Activated T-helper 9 cell treated with anti-CD3 and anti-CD28 coated beads, Interleukin-2, amount 50 U/mL, for 16 hours (primary cell): ENCODE results near the gene KCNA3.
"Not testable (repeated sequence)": the region's sequence is repeated elsewhere in the genome, so short reads cannot be mapped to it uniquely, and the experiment has no call there.

Source experiments
- DNase-seq: peaks from one replicate; pipeline ENCODE4 v3.0.0-alpha.2; 2020; ENCODE audit warnings: low read depth

KCNA3 gene

GRCh38 chr1:110677526-110677925, 2.8 kb upstream of the KCNA3 start:
- DNase-seq, result no peak

DNA sequence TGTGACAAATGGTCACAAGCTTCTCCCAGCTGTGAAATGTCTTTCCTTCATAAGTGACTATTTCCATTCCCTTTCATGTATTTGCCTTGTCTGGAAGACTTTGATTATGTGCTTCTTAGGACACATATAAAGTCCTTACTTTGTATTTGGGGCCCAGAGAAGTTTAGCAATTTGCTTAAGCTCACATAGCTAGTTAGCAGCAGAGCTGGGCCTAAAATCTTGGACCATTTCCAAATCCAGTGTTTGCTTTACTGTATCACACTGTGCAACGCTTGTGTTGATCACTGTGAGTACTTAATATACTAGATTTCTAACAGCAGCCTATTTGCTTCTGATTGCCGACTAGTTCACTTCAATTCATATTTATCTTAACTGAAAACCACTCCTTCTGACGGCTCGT, 2.2 kb upstream of the KCNA3 start:
- DNase-seq, result no peak

- DNase-seq, result no peak
These were observed 486 bp upstream of the KCNA3 start for GRCh38 chr1:110675060-110675791.

DNA sequence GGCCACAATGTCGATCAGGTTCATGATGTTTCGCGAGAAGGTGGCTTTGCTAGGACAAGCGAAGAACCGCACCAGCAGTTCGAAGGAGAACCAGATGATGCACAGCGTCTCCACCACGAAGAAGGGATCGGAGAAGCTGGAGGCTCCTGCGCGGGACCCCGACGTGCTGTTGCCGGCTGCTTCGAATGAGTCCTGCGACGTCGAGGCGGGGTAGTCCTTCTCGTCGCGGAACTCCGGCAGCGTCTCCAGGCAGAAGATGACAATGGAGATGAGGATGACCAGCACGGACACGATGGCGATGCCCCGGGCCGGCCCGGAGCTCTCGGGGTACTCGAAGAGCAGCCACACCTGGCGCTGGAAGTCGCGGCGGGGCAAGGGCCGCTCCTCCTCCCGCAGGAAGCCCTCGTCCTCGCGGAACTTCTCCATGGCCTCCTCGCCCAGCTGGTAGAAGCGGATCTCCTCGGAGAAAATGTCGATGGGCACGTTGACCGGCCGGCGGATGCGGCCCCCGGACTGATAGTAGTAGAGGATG, 869 bp downstream of the KCNA3 start:
- peak; percentile 2 for DNase-seq

GRCh38 chr1:110673197-110673701, 1.5 kb downstream of the KCNA3 start:
- peak; percentile 5 for DNase-seq

- no peak for DNase-seq
These were observed 2.0 kb downstream of the KCNA3 start for GRCh38 chr1:110672753-110673108.

DNA sequence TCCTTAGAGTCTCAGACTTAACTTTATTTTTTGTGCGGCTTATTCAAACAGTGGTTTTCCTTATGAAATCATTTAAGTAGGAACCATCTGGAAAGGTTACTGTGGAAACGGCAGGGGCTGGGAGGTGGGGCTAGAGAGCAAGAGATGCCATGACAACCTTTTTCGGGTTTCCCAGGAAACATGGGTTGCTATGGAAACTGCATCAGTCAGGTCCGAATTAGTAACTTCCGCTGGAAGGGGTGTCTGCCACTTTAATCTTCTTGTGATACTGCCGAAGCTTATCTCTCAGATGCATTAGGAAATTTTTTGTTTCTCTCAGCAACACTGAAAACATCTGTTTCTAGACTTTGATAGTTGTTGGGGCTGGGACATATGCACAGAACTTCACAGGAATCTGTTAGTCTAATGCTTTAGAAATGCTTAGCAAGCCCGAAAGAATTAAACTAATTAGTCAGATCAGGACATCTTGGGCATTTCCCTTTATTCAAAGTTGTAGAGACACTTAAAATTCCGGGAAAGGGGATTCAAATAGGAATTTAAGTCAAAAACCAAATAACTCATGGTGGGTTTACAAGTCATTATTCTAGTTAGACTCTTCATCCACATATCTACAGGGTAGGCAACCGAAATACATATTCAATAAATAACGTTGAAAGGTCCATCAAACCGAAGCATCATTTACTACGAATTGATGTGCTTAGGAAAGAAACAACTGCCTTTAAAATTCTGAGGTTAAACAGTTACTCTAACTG, 2.6 kb downstream of the KCNA3 start:
- peak; percentile 61 for DNase-seq

GRCh38 chr1:110671361-110671760, 3.4 kb downstream of the KCNA3 start:
- DNase-seq, result no peak

DNA sequence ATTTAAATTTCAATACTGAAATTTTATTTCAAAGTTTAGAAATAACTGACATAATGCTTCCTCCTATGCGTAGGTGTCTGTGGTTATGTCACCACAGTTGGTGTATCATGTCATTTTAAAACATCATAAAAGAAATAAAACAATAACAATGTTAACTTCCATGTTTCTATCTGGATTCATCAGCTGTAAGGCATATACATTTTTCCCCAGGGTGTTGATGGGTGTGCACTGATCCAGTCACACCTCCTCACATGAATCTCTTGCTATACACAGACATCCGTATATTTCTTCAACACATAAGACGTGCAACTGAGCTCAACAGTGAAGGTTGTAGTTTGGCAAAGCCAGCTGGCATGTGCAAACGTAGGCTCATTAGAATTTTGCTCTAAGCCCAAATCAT, 6.2 kb downstream of the KCNA3 start:
- no peak for DNase-seq

GRCh38 chr1:110667776-110668175, 7.0 kb downstream of the KCNA3 start:
- no peak for DNase-seq

GRCh38 chr1:110663241-110663640, 11.5 kb downstream of the KCNA3 start:
- DNase-seq, result no peak

DNA sequence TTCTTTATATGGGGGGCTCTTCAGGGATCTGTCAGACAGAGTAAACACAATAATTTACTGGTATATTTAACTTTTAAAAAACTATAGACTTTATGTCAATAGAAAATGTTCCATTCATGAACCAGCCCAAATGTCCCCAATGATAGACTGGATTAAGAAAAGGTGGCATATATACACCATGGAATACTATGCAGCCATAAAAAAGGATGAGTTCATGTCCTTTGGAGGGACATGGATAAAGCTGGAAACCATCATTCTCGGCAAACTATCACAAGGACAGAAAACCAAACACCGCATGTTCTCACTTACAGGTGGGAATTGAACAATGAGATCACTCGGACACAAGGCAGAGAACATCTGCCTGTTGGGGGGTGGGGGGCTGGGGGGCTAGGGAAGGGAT, 15.2 kb downstream of the KCNA3 start:
- not testable (repeated sequence) for DNase-seq

DNA sequence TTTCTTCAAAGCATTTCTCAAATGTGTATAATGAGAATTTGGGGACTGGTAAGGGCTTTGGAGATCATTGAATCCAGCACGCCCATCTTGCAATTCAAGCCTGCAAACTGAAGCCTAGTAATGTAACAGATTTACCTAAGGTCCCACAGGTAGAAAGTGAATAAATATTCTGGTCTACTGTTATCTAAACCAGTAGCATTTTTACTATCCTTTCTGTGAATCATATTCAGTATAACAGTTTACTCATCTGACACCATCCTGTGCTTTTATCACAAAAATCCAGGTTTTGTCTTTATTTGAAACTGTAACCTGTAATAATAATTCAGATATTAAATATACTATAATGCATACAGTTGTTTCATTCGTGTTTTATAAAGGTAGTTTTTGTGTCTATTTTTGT, 17.4 kb downstream of the KCNA3 start:
- no peak for DNase-seq

- no peak for DNase-seq
These were observed 24.1 kb downstream of the KCNA3 start for GRCh38 chr1:110650609-110651008.

- no peak for DNase-seq
These were observed 26.3 kb downstream of the KCNA3 start for GRCh38 chr1:110648417-110648816.

GRCh38 chr1:110647254-110647891, 27.4 kb downstream of the KCNA3 start:
- DNase-seq, result no peak

DNA sequence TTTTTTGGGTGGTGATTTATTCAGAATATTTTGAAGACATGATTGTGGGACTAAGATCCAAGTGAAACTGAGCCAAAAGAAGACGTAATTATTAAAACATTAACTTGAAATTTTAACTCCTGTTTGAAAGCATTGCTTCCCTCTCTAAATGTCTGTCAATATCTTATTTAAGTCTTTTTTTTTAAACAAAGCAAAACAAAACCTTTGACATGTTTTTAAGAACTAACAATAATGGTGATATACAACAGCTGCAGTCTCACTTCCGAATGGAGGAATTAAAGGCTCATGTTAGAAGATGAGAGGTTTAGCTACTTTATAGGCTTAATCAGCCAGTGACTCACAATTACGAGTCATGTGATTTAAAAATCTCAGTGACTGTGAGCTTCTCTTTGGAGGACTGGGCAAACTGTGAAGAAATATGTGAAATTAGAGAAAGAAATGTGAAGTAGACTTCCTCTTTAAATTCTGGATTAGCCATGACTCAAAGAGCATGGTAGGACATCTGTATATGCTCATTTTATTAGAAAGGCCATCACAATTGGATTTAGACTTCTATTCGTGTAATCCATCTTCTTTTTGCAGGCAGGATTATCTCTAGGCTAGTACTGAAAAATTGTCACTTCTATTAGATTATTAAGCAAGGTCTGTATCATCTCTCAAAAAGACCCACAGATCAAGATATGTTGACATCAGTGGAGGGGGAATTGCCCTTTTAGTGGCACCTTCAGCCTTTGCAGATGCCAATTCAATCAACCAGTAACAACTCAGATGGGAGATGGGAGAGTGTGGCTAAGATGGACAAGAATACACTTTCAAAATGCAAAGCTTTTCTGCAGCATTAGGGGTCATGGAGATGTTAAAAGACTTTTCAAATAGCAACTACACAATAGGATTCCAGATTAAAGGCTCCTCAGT, 28.7 kb downstream of the KCNA3 start:
- no peak for DNase-seq

DNA sequence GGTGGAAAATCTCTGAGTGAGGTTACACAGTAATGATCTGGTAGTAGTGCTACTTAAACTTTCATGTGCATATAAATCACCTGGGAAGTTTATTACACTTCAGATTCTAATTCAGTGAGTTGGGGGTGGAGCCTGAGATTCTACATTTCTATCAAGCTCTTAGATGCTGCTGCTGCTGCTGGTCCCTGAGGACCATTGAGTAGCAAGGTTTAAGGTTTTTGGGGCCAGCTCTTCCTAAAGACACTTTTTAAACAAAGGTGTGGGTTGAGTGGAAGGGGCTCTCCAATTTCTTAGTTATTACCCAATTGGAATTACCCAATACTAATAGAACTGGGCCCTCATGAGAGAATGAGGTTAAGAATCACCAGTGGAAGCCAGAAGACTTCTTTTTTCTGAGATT, 29.5 kb downstream of the KCNA3 start:
- DNase-seq, result no peak

GRCh38 chr1:110643879-110644472, 30.8 kb downstream of the KCNA3 start:
- DNase-seq, result no peak

GRCh38 chr1:110639724-110640386, 34.9 kb downstream of the KCNA3 start:
- DNase-seq, result no peak

- DNase-seq, result no peak
These were observed 36.2 kb downstream of the KCNA3 start for GRCh38 chr1:110638556-110638955.
